ENCODE data around the gene SHISA9.

Gene SHISA9

GRCh38 chr16:13077816-13078215, 176.4 kb downstream of the SHISA9 start:
- TF ChIP-seq EZH2phosphoT487 (IDR thresholded peaks at IDR 0.05; ENCODE audit: borderline replicate concordance, low read length) (no peak), CTCF (IDR thresholded peaks at IDR 0.05; ENCODE audit: low read depth, low read length, poor library complexity, severe bottlenecking) (no peak)
- no peaks in the 10 kb centered on the region for H3K36me3 ChIP-seq (ENCODE audit: control insufficient read depth, low read length)

GRCh38 chr16:13080531-13080930, 179.1 kb downstream of the SHISA9 start:
- Histone ChIP-seq H4K20me1 (ENCODE audit: control insufficient read depth, insufficient read depth, low read depth, low read length) (no peaks in the 10 kb centered on the region), H3K4me2 (ENCODE audit: low read length) (no peak overlapping the region), H3K36me3 (ENCODE audit: control insufficient read depth, low read length) (no peaks in the 10 kb centered on the region), H3F3A (ENCODE audit: control insufficient read depth, insufficient read depth) (no peaks in the 10 kb centered on the region), H3K79me2 (ENCODE audit: control insufficient read depth, low read length) (no peaks in the 10 kb centered on the region), H3K9me3 (ENCODE audit: control insufficient read depth, insufficient read depth, low read length) (no peaks in the 10 kb centered on the region), H3K27ac (ENCODE audit: low read depth, low read length) (no peak overlapping the region), H3K27me3 (ENCODE audit: control insufficient read depth, low read length) (no peaks in the 10 kb centered on the region), H3K9me2 (replicated peaks; ENCODE audit: control insufficient read depth, low read length) (no peaks in the 10 kb centered on the region), H3K4me3 (ENCODE audit: low read length) (no peak overlapping the region), H3K4me1 (ENCODE audit: control insufficient read depth, low read length) (no peaks in the 10 kb centered on the region)
- TF ChIP-seq CTCF (IDR thresholded peaks at IDR 0.05; ENCODE audit: low read depth, low read length, poor library complexity, severe bottlenecking) (no peak), EZH2phosphoT487 (IDR thresholded peaks at IDR 0.05; ENCODE audit: borderline replicate concordance, low read length) (no peak)

More at GRCh38 chr16:13077816-13078215, 176.4 kb downstream of the SHISA9 start:
- H3K4me1 ChIP-seq (ENCODE audit: control insufficient read depth, low read length), result no peaks in the 10 kb centered on the region
- H3K9me3 ChIP-seq (ENCODE audit: control insufficient read depth, insufficient read depth, low read length), result no peaks in the 10 kb centered on the region
- H4K20me1 ChIP-seq (ENCODE audit: control insufficient read depth, insufficient read depth, low read depth, low read length), result no peaks in the 10 kb centered on the region
- no peaks in the 10 kb centered on the region for H3F3A ChIP-seq (ENCODE audit: control insufficient read depth, insufficient read depth)
- no peak overlapping the region for H3K27ac ChIP-seq (ENCODE audit: low read depth, low read length)
- H3K9me2 ChIP-seq (replicated peaks; ENCODE audit: control insufficient read depth, low read length), result no peaks in the 10 kb centered on the region
- no peak overlapping the region for H3K4me3 ChIP-seq (ENCODE audit: low read length)
- no peak overlapping the region for H3K4me2 ChIP-seq (ENCODE audit: low read length)
- no peaks in the 10 kb centered on the region for H3K79me2 ChIP-seq (ENCODE audit: control insufficient read depth, low read length)
- no peaks in the 10 kb centered on the region for H3K27me3 ChIP-seq (ENCODE audit: control insufficient read depth, low read length)

- Histone ChIP-seq H3K9me3 (ENCODE audit: control insufficient read depth, insufficient read depth, low read length) (no peaks in the 10 kb centered on the region), H3F3A (ENCODE audit: control insufficient read depth, insufficient read depth) (no peaks in the 10 kb centered on the region), H3K4me2 (ENCODE audit: low read length) (no peak overlapping the region), H3K27ac (ENCODE audit: low read depth, low read length) (no peak overlapping the region), H3K79me2 (ENCODE audit: control insufficient read depth, low read length) (no peaks in the 10 kb centered on the region), H4K20me1 (ENCODE audit: control insufficient read depth, insufficient read depth, low read depth, low read length) (no peaks in the 10 kb centered on the region), H3K9me2 (replicated peaks; ENCODE audit: control insufficient read depth, low read length) (no peaks in the 10 kb centered on the region), H3K4me3 (ENCODE audit: low read length) (no peak overlapping the region), H3K4me1 (ENCODE audit: control insufficient read depth, low read length) (no peaks in the 10 kb centered on the region), H3K36me3 (ENCODE audit: control insufficient read depth, low read length) (no peaks in the 10 kb centered on the region), H3K27me3 (ENCODE audit: control insufficient read depth, low read length) (no peaks in the 10 kb centered on the region)
- TF ChIP-seq EZH2phosphoT487 (IDR thresholded peaks at IDR 0.05; ENCODE audit: borderline replicate concordance, low read length), result no peak
These were observed 180.5 kb downstream of the SHISA9 start for GRCh38 chr16:13081825-13082331.

- Histone ChIP-seq H3K79me2 (ENCODE audit: control insufficient read depth, low read length) (no peaks in the 10 kb centered on the region), H4K20me1 (ENCODE audit: control insufficient read depth, insufficient read depth, low read depth, low read length) (no peaks in the 10 kb centered on the region), H3K27me3 (ENCODE audit: control insufficient read depth, low read length) (no peaks in the 10 kb centered on the region), H3K9me2 (replicated peaks; ENCODE audit: control insufficient read depth, low read length) (no peaks in the 10 kb centered on the region), H3K36me3 (ENCODE audit: control insufficient read depth, low read length) (no peaks in the 10 kb centered on the region), H3K27ac (ENCODE audit: low read depth, low read length) (no peak overlapping the region), H3K4me3 (ENCODE audit: low read length) (no peak overlapping the region), H3K4me1 (ENCODE audit: control insufficient read depth, low read length) (no peaks in the 10 kb centered on the region), H3K9me3 (ENCODE audit: control insufficient read depth, insufficient read depth, low read length) (no peaks in the 10 kb centered on the region), H3K4me2 (ENCODE audit: low read length) (no peak overlapping the region), H3F3A (ENCODE audit: control insufficient read depth, insufficient read depth) (no peaks in the 10 kb centered on the region)
- TF ChIP-seq CTCF (IDR thresholded peaks at IDR 0.05; ENCODE audit: low read depth, low read length, poor library complexity, severe bottlenecking) (no peak), EZH2phosphoT487 (IDR thresholded peaks at IDR 0.05; ENCODE audit: borderline replicate concordance, low read length) (no peak)
These were observed 182.3 kb downstream of the SHISA9 start for GRCh38 chr16:13083681-13084080.
